ENCODE data around the gene RNF223.

- TF ChIP-seq EP300 (IDR thresholded peaks at IDR 0.05; ENCODE audit: borderline replicate concordance in 1 of 2, low read depth in 2 of 2, low read length in 2 of 2) (no peak), POLR2A (IDR thresholded peaks at IDR 0.05; ENCODE audit: control extremely low read depth in 1 of 2, low read depth in 2 of 2, low read length in 2 of 2) (no peak), SRF (IDR thresholded peaks at IDR 0.05; ENCODE audit: low read depth, low read length) (no peak), JUND (IDR thresholded peaks at IDR 0.05; ENCODE audit: low read length) (no peak)
Measured at GRCh38 chr1:1055841-1056736, 18.0 kb downstream of the RNF223 start.

Data from H1 (cell line).